ENCODE data around the gene TRPT1. TPM values are rescaled to one million over a fixed set of nuclear protein-coding genes. Genes with fewer than 3 reads are reported as not detected.

TRPT1 gene
- total RNA-seq, 1 experiment from 2014 or later = 66.1 TPM

DNA sequence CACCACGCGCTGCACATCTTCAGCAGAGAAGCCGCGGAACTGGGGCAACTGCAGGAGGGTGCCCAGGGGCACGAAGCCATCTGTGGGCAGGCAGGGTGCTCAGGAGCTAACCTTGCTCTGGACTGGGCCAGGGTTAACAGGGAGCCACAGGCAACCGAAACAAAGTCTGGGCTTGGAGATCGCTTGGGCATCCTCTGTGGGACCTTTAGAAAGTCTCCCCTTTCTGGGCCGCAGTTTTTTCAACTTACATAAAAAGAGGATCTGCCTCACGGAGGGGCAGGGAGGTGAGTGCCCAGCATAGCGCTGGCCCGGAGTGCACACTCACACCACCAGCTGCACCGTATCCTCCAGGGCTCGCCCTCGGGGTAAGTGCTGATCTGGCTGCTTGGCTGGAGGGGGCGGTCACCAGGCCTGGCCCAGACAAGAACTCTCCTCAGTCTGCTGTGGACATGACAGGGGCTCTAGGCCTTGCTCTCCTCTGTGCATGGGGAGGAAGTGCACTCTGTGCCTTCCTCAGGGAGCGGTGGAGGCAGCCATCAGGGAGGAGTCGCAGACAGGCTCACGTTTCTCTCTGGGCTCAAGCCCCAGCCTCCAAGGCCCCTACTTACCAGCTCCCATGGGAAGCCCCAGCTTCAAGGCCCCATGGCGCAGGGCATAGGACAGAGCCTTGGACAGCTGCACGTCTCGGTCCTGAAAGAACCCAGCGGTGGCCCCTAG is 937 bp downstream of the TRPT1 start:
- intact Hi-C loops (cut with micrococcal nuclease; ENCODE audit: unreplicated experiment) = no loop called here
- CTCF ChIA-PET = interaction anchor here (0.5 to 0.7 kb wide), 2 partner anchors 11 to 70 kb away, joined by 3 to 6 read pairs; no protein-coding TSS in a partner anchor
- BruUV-seq (replicated peaks) = no TSS peak
- Histone ChIP-seq H3K9me3 (ENCODE audit: control insufficient read depth, insufficient read depth, low read depth, low read length) (no peaks in the 10 kb centered on the region), H3K27me3 (ENCODE audit: control insufficient read depth, insufficient read depth, low read length) (no peaks in the 10 kb centered on the region), H3K4me1 (ENCODE audit: control insufficient read depth, insufficient read depth, low read length) (peaks cover 18% of the 10 kb centered on the region), H3K27ac (ENCODE audit: low read length) (peak overlapping the region; percentile 90), H3K36me3 (ENCODE audit: control insufficient read depth, insufficient read depth, low read length) (peaks cover 2% of the 10 kb centered on the region), H3K4me3 (ENCODE audit: low read depth in 2 of 2, low read length in 2 of 2) (peak overlapping the region; percentile 76 to 86)
- POLR2A ChIA-PET = no interaction called here
- DNase-seq (ENCODE audit: low read depth, low spot score) (no peak), ATAC-seq (no peak)
- TF ChIP-seq TCF7L2 (IDR thresholded peaks at IDR 0.05; ENCODE audit: low read depth, low read length) = no peak
- no peak for TF ChIP-seq POLR2AphosphoS5 (IDR thresholded peaks at IDR 0.05; ENCODE audit: low read depth, low read length)
- no peak for TF ChIP-seq SIN3A (IDR thresholded peaks at IDR 0.05; ENCODE audit: borderline replicate concordance, insufficient read depth, low read depth, low read length)
- TF ChIP-seq, protein P1, sequence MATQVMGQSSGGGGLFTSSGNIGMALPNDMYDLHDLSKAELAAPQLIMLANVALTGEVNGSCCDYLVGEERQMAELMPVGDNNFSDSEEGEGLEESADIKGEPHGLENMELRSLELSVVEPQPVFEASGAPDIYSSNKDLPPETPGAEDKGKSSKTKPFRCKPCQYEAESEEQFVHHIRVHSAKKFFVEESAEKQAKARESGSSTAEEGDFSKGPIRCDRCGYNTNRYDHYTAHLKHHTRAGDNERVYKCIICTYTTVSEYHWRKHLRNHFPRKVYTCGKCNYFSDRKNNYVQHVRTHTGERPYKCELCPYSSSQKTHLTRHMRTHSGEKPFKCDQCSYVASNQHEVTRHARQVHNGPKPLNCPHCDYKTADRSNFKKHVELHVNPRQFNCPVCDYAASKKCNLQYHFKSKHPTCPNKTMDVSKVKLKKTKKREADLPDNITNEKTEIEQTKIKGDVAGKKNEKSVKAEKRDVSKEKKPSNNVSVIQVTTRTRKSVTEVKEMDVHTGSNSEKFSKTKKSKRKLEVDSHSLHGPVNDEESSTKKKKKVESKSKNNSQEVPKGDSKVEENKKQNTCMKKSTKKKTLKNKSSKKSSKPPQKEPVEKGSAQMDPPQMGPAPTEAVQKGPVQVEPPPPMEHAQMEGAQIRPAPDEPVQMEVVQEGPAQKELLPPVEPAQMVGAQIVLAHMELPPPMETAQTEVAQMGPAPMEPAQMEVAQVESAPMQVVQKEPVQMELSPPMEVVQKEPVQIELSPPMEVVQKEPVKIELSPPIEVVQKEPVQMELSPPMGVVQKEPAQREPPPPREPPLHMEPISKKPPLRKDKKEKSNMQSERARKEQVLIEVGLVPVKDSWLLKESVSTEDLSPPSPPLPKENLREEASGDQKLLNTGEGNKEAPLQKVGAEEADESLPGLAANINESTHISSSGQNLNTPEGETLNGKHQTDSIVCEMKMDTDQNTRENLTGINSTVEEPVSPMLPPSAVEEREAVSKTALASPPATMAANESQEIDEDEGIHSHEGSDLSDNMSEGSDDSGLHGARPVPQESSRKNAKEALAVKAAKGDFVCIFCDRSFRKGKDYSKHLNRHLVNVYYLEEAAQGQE (IDR thresholded peaks at IDR 0.05; ENCODE audit: insufficient read depth in 1 of 2, low read depth in 2 of 2, low read length in 1 of 2) = no peak
- TF ChIP-seq, protein P2, sequence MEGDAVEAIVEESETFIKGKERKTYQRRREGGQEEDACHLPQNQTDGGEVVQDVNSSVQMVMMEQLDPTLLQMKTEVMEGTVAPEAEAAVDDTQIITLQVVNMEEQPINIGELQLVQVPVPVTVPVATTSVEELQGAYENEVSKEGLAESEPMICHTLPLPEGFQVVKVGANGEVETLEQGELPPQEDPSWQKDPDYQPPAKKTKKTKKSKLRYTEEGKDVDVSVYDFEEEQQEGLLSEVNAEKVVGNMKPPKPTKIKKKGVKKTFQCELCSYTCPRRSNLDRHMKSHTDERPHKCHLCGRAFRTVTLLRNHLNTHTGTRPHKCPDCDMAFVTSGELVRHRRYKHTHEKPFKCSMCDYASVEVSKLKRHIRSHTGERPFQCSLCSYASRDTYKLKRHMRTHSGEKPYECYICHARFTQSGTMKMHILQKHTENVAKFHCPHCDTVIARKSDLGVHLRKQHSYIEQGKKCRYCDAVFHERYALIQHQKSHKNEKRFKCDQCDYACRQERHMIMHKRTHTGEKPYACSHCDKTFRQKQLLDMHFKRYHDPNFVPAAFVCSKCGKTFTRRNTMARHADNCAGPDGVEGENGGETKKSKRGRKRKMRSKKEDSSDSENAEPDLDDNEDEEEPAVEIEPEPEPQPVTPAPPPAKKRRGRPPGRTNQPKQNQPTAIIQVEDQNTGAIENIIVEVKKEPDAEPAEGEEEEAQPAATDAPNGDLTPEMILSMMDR (IDR thresholded peaks at IDR 0.05) = no peak
- in situ Hi-C loops (cut with HindIII; ENCODE audit: low pct_unique_long_range_greater_than_20kb, low sequenced_read_pairs) = no loop called here

DNA sequence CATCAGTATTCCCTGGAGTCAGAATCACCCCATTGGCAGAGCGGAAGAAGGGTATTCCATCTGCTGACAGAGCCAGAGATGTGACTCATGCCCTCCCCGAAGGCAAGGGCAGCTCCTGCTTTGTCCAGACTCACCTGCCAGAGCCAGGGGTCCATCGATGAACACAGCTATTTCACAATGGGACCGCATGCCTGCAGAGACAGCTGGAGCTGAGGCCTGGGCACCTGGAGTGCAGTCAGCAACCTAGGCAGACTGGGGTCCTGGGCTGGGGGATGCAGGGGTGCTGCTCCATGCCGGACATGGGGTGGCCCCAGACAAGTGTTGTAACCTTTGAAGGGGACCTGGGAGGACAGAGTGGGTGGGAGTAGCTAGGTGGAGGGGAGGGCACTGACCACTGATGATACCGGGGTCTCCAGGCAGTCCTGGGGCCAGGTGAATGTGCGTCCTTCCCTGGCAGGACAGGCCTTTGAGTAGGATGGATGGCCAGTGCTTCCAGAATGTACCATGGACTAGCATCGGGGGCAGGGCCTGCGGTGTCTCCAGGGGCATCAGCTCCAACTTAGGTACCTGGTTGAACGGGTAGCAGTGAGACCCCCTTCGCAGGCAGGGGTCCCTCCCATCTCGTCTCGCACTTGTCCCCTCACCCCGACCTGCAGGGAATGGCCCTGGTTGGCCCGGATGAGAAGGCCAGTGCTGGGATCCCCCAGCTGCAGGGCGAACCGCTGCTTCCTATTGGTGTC is 1.7 kb downstream of the TRPT1 start:
- Histone ChIP-seq H3K27ac (ENCODE audit: low read length) (no peak overlapping the region; the same call in 1 of the 2 replicates), H3K27me3 (ENCODE audit: control insufficient read depth, insufficient read depth, low read length) (no peaks in the 10 kb centered on the region), H3K4me3 (ENCODE audit: low read depth in 2 of 2, low read length in 2 of 2) (no peak overlapping the region), H3K4me1 (ENCODE audit: control insufficient read depth, insufficient read depth, low read length) (peaks cover 11% of the 10 kb centered on the region), H3K9me3 (ENCODE audit: control insufficient read depth, insufficient read depth, low read depth, low read length) (no peaks in the 10 kb centered on the region), H3K36me3 (ENCODE audit: control insufficient read depth, insufficient read depth, low read length) (peaks cover 2% of the 10 kb centered on the region)
- DNase-seq (ENCODE audit: low read depth, low spot score) = no peak
- ChIA-PET CTCF (interaction anchor here (0.5 to 0.6 kb wide), 2 partner anchors 71 to 194 kb away, joined by 4 to 6 read pairs; no protein-coding TSS in a partner anchor), POLR2A (no interaction called here)
- no peak for ATAC-seq
- no peak for TF ChIP-seq POLR2AphosphoS5 (IDR thresholded peaks at IDR 0.05; ENCODE audit: low read depth, low read length)
- TF ChIP-seq SIN3A (IDR thresholded peaks at IDR 0.05; ENCODE audit: borderline replicate concordance, insufficient read depth, low read depth, low read length) = no peak
- TF ChIP-seq, protein P1 (IDR thresholded peaks at IDR 0.05; ENCODE audit: insufficient read depth in 1 of 2, low read depth in 2 of 2, low read length in 1 of 2) = no peak
- no peak for TF ChIP-seq TCF7L2 (IDR thresholded peaks at IDR 0.05; ENCODE audit: low read depth, low read length)
- TF ChIP-seq, protein P2 (IDR thresholded peaks at IDR 0.05) = no peak
- BruUV-seq (replicated peaks) = no TSS peak
- intact Hi-C loops (cut with micrococcal nuclease; ENCODE audit: unreplicated experiment) = no loop called here
- in situ Hi-C loops (cut with HindIII; ENCODE audit: low pct_unique_long_range_greater_than_20kb, low sequenced_read_pairs) = no loop called here

All from Panc1 (cell line).